ENCODE measurements around the gene MYADM. TPM values are rescaled to one million over a fixed set of nuclear protein-coding genes. Genes with fewer than 3 reads are reported as not detected.

The MYADM gene
- total RNA-seq, 1 donor, result 51.9 TPM

DNA sequence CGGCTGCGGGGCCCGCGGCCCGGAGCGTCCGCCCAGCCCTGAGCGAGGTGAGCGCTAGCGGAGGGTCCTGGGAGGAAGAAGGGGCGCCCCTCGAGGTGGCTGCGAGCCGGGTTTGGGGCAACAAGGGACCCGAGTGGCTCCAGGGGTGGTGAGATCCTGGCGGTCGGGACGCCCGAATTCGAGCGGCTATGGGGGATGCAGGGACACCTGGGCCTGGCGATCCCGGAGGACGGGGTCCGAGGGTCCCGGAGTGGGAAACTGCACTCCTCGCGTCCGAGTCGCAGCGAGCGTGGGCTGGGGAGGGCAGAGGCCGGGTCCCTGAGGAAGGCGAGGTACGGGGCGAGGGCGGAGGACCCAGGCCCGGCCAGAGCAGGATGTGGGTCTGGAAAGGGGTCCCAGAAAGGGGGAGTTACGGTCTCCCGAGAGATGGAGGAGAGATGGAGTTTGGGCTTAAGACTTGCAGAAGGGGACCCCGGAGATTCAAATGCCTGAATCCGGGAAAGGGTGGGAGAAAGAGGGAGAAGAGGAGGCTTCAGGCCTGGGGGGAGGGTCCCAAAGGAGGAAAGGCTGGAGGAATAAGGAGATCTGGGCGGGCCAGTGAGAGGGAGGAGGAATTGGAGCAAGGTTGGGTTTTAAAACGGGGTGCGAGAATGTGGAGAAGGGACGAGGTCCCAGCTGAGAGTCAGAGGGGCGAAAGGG is 41.9 kb downstream of the MYADM start:
- no peaks in the 10 kb centered on the region for H3K9me3 ChIP-seq (ENCODE audit: low read depth, low read length)
- H3K27me3 ChIP-seq (ENCODE audit: insufficient read depth, low read length), result peaks cover 57% of the 10 kb centered on the region
- H3K4me3 ChIP-seq (ENCODE audit: low read length), result no peak overlapping the region
- peaks cover 21% of the 10 kb centered on the region for H3K4me1 ChIP-seq (ENCODE audit: insufficient read depth, low read length)

DNA sequence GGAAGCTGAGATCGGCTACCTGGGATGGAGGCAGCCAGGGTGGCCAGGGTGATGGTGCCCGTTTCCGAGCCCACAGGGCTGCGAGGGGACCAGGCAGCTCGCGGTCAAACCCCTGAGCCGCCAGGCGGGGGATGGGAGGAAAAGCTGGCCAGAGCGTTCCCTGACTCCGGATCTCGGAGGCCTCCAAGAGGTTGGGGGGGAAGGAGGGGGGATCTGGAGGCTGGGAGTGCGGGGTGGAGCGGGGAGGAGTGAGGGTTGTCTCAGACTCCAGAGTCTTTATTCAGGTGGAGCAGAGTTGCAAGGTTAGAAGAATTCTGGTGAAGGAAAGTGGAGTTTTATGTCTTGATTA is 42.5 kb downstream of the MYADM start:
- H3K27me3 ChIP-seq (ENCODE audit: insufficient read depth, low read length), result peaks cover 55% of the 10 kb centered on the region
- H3K4me1 ChIP-seq (ENCODE audit: insufficient read depth, low read length), result peaks cover 21% of the 10 kb centered on the region
- no peak overlapping the region for H3K4me3 ChIP-seq (ENCODE audit: low read length)
- H3K9me3 ChIP-seq (ENCODE audit: low read depth, low read length), result no peaks in the 10 kb centered on the region

DNA sequence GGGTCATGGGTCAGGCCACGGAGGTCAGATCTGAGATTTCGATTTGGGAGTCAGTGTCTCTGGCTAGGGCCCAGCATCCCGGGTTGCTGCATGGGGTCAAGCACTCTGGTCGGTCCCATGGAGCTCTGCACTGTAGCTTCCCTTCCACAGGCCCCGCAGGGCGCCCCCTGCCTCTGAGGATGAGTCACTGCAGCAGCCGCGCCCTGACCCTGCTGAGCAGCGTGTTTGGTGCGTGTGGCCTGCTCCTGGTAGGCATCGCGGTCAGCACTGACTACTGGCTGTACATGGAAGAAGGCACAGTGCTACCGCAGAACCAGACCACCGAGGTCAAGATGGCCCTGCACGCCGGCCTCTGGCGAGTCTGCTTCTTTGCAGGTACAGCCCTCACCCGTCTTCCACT is 45.0 kb downstream of the MYADM start:
- H3K4me1 ChIP-seq (ENCODE audit: insufficient read depth, low read length), result peaks cover 10% of the 10 kb centered on the region
- no peaks in the 10 kb centered on the region for H3K9me3 ChIP-seq (ENCODE audit: low read depth, low read length)
- H3K27me3 ChIP-seq (ENCODE audit: insufficient read depth, low read length), result peaks cover 41% of the 10 kb centered on the region
- H3K4me3 ChIP-seq (ENCODE audit: low read length), result no peak overlapping the region

DNA sequence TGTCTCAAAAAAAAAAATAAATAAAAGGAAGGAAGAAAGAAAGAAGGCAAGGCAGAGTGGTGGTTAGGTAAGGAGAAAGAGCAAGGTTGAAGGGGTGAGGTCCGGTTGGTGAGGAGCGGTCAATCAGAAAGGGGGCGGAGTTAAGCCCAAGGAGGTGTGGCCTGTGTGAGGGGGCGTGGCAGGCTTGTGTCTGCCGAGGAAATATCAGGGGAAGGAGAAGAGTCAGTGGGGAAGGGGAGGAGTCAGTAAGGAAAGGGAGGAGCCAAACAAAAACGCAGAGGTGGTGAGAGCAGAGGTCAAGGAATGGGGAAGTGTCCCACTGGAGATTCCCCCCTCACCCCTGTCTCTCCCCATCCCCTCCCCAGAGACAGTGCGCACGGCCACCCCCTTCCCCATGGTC is 47.3 kb downstream of the MYADM start:
- no peak overlapping the region for H3K4me3 ChIP-seq (ENCODE audit: low read length)
- no peaks in the 10 kb centered on the region for H3K4me1 ChIP-seq (ENCODE audit: insufficient read depth, low read length)
- no peaks in the 10 kb centered on the region for H3K9me3 ChIP-seq (ENCODE audit: low read depth, low read length)
- H3K27me3 ChIP-seq (ENCODE audit: insufficient read depth, low read length), result peaks cover 22% of the 10 kb centered on the region

DNA sequence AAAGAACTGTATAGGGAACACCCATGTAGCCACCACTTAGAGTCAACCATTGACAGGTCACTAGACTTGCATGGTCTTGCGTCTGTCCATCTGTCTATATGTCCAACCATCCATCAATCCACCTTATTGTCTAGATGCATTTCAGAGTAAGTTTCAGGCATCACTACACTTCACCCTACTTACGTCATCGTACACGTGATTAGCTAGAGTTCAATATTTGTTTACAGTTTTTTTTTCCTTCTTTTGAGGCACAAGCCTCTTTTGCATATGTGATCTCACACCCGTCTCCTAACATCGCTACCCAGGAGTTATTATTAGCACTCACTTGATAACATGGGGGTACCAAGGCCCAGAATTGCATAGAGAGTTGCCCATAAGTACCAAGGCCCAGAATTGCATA is 48.3 kb downstream of the MYADM start:
- Histone ChIP-seq H3K9me3 (ENCODE audit: low read depth, low read length) (no peaks in the 10 kb centered on the region), H3K27me3 (ENCODE audit: insufficient read depth, low read length) (peaks cover 15% of the 10 kb centered on the region), H3K4me1 (ENCODE audit: insufficient read depth, low read length) (no peaks in the 10 kb centered on the region), H3K4me3 (ENCODE audit: low read length) (no peak overlapping the region)

DNA sequence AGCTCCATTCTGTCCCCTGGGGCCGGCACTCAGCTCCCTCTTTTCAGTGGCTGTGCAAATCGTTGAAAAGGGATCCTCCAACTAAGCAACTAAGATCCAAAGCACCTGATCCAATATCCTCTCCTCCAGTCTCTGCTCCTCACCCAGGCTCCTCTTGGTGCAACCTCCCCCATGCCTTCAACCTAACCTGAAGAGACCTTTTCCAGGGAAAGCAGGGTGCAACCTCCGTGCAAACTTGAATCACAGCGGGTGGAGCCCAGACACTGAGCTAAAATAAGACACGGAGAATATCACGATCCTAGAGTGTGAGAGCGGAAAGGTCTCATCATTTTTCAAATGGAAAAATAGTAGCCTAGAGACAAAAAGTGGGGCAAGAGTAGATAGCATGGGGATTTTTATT is 49.7 kb downstream of the MYADM start:
- Histone ChIP-seq H3K4me1 (ENCODE audit: insufficient read depth, low read length) (no peaks in the 10 kb centered on the region), H3K4me3 (ENCODE audit: low read length) (no peak overlapping the region), H3K9me3 (ENCODE audit: low read depth, low read length) (no peaks in the 10 kb centered on the region), H3K27me3 (ENCODE audit: insufficient read depth, low read length) (peaks cover 4% of the 10 kb centered on the region)

Other genes starting within 250 kb of the MYADM start
- gene DPRX, start 235.9 kb upstream of the MYADM start, total RNA-seq, result not detected
- gene NLRP12, start 43.6 kb upstream of the MYADM start, total RNA-seq, result 6.9 TPM
- 0.10 TPM for gene PRKCG, start 14.3 kb downstream of the MYADM start, total RNA-seq
- gene CACNG7, start 41.4 kb downstream of the MYADM start, total RNA-seq, result not detected
- not detected for gene CACNG8, start 95.1 kb downstream of the MYADM start, total RNA-seq
- not detected for gene CACNG6, start 123.8 kb downstream of the MYADM start, total RNA-seq
- 12.4 TPM for gene VSTM1, start 196.0 kb downstream of the MYADM start, total RNA-seq
- gene TARM1, start 213.5 kb downstream of the MYADM start, total RNA-seq, result 0.21 TPM
- gene OSCAR, start 232.9 kb downstream of the MYADM start, total RNA-seq, result 8.7 TPM
- gene NDUFA3, start 235.0 kb downstream of the MYADM start, total RNA-seq, result 6.9 TPM
- 5.7 TPM for gene TFPT, start 247.8 kb downstream of the MYADM start, total RNA-seq
- 27.8 TPM for gene PRPF31, start 247.9 kb downstream of the MYADM start, total RNA-seq

All from mononuclear cell (primary cell).